Retina (tissue), 1 donor: Measurements from ENCODE around the gene ADCY2.

Experiments used
- DNase-seq: peaks from one replicate; pipeline ENCODE4 v3.0.0-alpha.2; 2016

ADCY2 gene

GRCh38 chr5:7395947-7396712, at the start of gene ADCY2:
TSS of gene ADCY2 (plus strand) at chr5:7396138. CDS start at chr5:7396297, 159 bp downstream.
- DNase-seq, result peak; percentile 77

- peak; percentile 25 for DNase-seq
Measured at GRCh38 chr5:7347377-7347776, 48.6 kb upstream of the ADCY2 start.

- DNase-seq, result peak; percentile 75
Measured at GRCh38 chr5:7348168-7348854, 47.6 kb upstream of the ADCY2 start.

GRCh38 chr5:7361593-7361992, 34.3 kb upstream of the ADCY2 start:
- DNase-seq, result no peak

- DNase-seq, result no peak
Measured at GRCh38 chr5:7363067-7363677, 32.8 kb upstream of the ADCY2 start.

- DNase-seq, result no peak
Measured at GRCh38 chr5:7364226-7364875, 31.6 kb upstream of the ADCY2 start.

- DNase-seq, result no peak
Measured at GRCh38 chr5:7367780-7368179, 28.2 kb upstream of the ADCY2 start.

- no peak for DNase-seq
Measured at GRCh38 chr5:7372399-7372798, 23.5 kb upstream of the ADCY2 start.

GRCh38 chr5:7374186-7374585, 21.8 kb upstream of the ADCY2 start:
- no peak for DNase-seq

- DNase-seq, result no peak
Measured at GRCh38 chr5:7375457-7375856, 20.5 kb upstream of the ADCY2 start.

- no peak for DNase-seq
Measured at GRCh38 chr5:7376871-7377270, 19.1 kb upstream of the ADCY2 start.

- DNase-seq, result no peak
Measured at GRCh38 chr5:7377761-7378160, 18.2 kb upstream of the ADCY2 start.

GRCh38 chr5:7382588-7382987, 13.3 kb upstream of the ADCY2 start:
- no peak for DNase-seq

- no peak for DNase-seq
Measured at GRCh38 chr5:7385681-7386080, 10.3 kb upstream of the ADCY2 start.

- no peak for DNase-seq
Measured at GRCh38 chr5:7388553-7388952, 7.4 kb upstream of the ADCY2 start.

- no peak for DNase-seq
Measured at GRCh38 chr5:7391215-7391614, 4.7 kb upstream of the ADCY2 start.

GRCh38 chr5:7391814-7392692, 3.9 kb upstream of the ADCY2 start:
- peak; percentile 71 for DNase-seq

GRCh38 chr5:7392693-7393024, 3.3 kb upstream of the ADCY2 start:
- DNase-seq, result no peak

GRCh38 chr5:7393921-7394799, 1.8 kb upstream of the ADCY2 start:
- DNase-seq, result peak; percentile 36

- peak; percentile 73 for DNase-seq
Measured at GRCh38 chr5:7394889-7395431, 978 bp upstream of the ADCY2 start.

GRCh38 chr5:7395432-7395946, 449 bp upstream of the ADCY2 start:
- no peak for DNase-seq
